Breast epithelium (tissue), 3 donors: ENCODE data around the gene MARVELD1.

Experiments
- CTCF ChIP-seq, 3 donors: fragments of 450-650 bp; IDR thresholded peaks; one replicate each; pipeline ENCODE4 v1.5.1; 2016 to 2017; ENCODE audit warnings: antibody characterized with exemption in 3 of 3, mild to moderate bottlenecking in 3 of 3, moderate library complexity in 3 of 3
- POLR2A ChIP-seq: fragments of 450-650 bp; IDR thresholded peaks from one replicate; pipeline ENCODE4 v1.6.1; 2016; ENCODE audit warnings: antibody characterized with exemption, mild to moderate bottlenecking, moderate library complexity
- POLR2AphosphoS5 ChIP-seq, 3 donors: sonication (generic); formaldehyde crosslinking; IDR thresholded peaks; one replicate each; pipeline ENCODE4 v1.6.1; 2017; ENCODE audit warnings: antibody characterized with exemption in 3 of 3

GRCh38 chr10:97682042-97682441, 31.5 kb upstream of the MARVELD1 start:
- no peak for TF ChIP-seq CTCF (IDR thresholded peaks at IDR 0.05)
- no peak for TF ChIP-seq POLR2A
- TF ChIP-seq POLR2AphosphoS5 (IDR thresholded peaks at IDR 0.05), result no peak
